Chondrocyte (in vitro differentiated cells): Measurements from ENCODE around the gene ID2. TPM values are rescaled to one million over a fixed set of nuclear protein-coding genes. Genes with fewer than 3 reads are reported as not detected.
A peak's percentile ranks its signal among the peaks of the same experiment; 100 is the strongest.

Source experiments
- DNase-seq: peaks from one replicate; pipeline ENCODE4 v3.0.0; 2021; ENCODE audit warnings: mixed read lengths, low spot score
- H3K27ac Mint-ChIP-seq: one replicate; pipeline ENCODE4 v1.8.0; 2021; ENCODE audit warnings: mild to moderate bottlenecking, moderate library complexity, mixed read lengths; ENCODE audit not compliant: unreplicated experiment
- H3K27me3 Mint-ChIP-seq: 2 replicates; pipeline ENCODE4 v1.8.0; 2021; ENCODE audit warnings: low read depth, mixed read lengths
- H3K36me3 Mint-ChIP-seq: 2 replicates; pipeline ENCODE4 v1.8.0; 2021; ENCODE audit warnings: low read depth, mixed read lengths
- H3K4me1 Mint-ChIP-seq: 2 replicates; pipeline ENCODE4 v1.8.0; 2021; ENCODE audit warnings: low read depth, mild to moderate bottlenecking, mixed read lengths
- H3K4me3 Mint-ChIP-seq: one replicate; pipeline ENCODE4 v1.8.0; 2021; ENCODE audit warnings: mild to moderate bottlenecking, moderate library complexity, mixed read lengths; ENCODE audit not compliant: unreplicated experiment
- H3K9me3 Mint-ChIP-seq: 2 replicates; pipeline ENCODE4 v1.8.0; 2021; ENCODE audit warnings: low read depth, mixed read lengths
- total RNA-seq: library from RNA; stranded (reverse); gene quantifications from 3 replicates; pipeline ENCODE4 v1.2.1, GENCODE V29; 2021
- TF ChIP-seq, protein P1 (sequence below): fragments of 200-600 bp; sonication (generic); IDR thresholded peaks from 2 replicates; pipeline ENCODE4 v1.5.0; 2021; ENCODE audit warnings: antibody characterized with exemption, mild to moderate bottlenecking, moderate library complexity

ID2 gene
- total RNA-seq, 1 donor from 2014 or later: 23.1 TPM

GRCh38 chr2:8699839-8700238 lies 18.0 kb downstream of the ID2 start:
- H3K27ac Mint-ChIP-seq: no peak overlapping the region
- peaks cover 4% of the 10 kb centered on the region for H3K9me3 Mint-ChIP-seq
- TF ChIP-seq, protein P1, sequence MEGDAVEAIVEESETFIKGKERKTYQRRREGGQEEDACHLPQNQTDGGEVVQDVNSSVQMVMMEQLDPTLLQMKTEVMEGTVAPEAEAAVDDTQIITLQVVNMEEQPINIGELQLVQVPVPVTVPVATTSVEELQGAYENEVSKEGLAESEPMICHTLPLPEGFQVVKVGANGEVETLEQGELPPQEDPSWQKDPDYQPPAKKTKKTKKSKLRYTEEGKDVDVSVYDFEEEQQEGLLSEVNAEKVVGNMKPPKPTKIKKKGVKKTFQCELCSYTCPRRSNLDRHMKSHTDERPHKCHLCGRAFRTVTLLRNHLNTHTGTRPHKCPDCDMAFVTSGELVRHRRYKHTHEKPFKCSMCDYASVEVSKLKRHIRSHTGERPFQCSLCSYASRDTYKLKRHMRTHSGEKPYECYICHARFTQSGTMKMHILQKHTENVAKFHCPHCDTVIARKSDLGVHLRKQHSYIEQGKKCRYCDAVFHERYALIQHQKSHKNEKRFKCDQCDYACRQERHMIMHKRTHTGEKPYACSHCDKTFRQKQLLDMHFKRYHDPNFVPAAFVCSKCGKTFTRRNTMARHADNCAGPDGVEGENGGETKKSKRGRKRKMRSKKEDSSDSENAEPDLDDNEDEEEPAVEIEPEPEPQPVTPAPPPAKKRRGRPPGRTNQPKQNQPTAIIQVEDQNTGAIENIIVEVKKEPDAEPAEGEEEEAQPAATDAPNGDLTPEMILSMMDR: no peak
- H3K4me1 Mint-ChIP-seq: peaks cover 4% of the 10 kb centered on the region
- DNase-seq: no peak
- H3K4me3 Mint-ChIP-seq: no peak overlapping the region
- no peaks in the 10 kb centered on the region for H3K27me3 Mint-ChIP-seq
- no peaks in the 10 kb centered on the region for H3K36me3 Mint-ChIP-seq

DNA sequence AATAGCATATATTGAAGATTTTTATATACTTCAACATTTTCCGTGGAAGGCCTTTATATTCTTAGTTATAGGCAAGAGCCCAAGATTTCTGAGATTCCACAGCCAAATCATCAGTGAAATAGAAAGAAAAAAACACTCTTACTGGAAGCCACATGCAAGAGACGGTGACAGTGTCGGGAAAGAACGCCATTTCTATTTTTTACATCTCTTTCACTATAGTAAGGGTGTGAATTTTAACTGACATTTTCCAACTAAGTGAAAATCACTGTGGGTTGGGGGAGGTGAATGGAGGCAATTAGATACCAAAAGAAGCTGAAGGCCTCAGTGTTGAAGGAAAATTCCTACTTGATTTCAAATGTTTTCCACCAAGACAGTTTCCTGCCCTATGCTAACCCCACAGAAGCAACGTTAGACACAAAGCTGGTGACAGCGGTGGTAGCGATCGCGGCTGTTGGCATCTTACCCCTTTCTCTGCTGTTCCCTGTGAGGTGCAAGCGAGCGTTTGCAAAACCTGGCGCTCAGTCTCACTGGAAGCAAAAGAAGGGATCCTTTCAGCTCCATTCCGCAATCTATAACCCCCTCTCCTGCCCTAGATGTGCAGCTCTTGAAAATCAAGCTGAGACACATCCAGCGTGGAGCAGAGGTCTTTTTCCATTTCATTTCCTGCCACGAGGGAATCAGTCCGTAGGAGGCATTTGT lies 20.0 kb downstream of the ID2 start:
- Mint-ChIP-seq H3K36me3 (no peaks in the 10 kb centered on the region), H3K27ac (peak overlapping the region; percentile 74), H3K4me3 (no peak overlapping the region), H3K9me3 (peaks cover 4% of the 10 kb centered on the region), H3K27me3 (no peaks in the 10 kb centered on the region), H3K4me1 (peaks cover 3% of the 10 kb centered on the region)
- TF ChIP-seq, protein P1: no peak
- DNase-seq: no peak

- TF ChIP-seq, protein P1: no peak
- no peaks in the 10 kb centered on the region for H3K36me3 Mint-ChIP-seq
- H3K4me3 Mint-ChIP-seq: no peak overlapping the region
- DNase-seq: no peak
- peaks cover 3% of the 10 kb centered on the region for H3K4me1 Mint-ChIP-seq
- no peaks in the 10 kb centered on the region for H3K27me3 Mint-ChIP-seq
- no peak overlapping the region for H3K27ac Mint-ChIP-seq
- peaks cover 6% of the 10 kb centered on the region for H3K9me3 Mint-ChIP-seq
These were observed 23.1 kb downstream of the ID2 start for GRCh38 chr2:8704906-8705305.

DNA sequence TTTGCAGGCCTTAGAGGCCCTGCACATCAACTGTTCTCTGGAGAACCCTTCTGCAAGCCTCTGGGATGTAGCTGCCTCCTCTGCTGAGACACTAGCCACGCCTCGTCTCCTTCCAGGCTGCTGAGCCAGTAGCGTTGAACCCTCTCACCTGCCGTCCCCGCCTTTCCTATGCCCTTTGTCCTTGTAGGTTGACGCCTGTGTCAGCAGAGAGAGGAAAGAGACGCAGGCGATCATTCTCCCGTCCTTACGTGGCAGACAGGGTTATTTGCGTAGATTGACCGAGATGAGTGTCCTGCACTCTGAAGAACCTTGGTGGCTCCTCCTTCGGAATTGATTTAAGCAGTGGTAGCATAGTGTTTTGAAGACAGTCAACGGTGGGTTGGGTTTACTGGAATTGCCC lies 27.8 kb downstream of the ID2 start:
- no peak overlapping the region for H3K27ac Mint-ChIP-seq

DNA sequence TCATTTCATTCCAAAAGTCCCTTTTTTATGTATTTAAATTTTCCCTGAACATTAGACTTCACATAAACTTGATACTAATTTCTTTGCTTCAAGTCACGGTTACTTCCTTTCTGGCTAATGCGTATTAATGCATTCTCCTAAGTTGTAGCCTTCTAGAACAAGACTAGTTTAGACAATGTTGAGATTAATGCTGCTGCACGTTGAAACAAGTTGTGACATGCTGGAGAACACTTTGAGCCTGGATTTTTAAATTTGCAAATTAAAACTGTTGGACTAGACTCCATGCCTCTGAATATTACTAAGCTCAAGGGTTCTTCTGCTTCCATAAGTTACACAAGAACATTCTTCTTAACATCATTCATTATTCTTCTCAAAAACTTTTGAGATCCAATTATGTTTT lies 29.1 kb downstream of the ID2 start:
- no peaks in the 10 kb centered on the region for H3K36me3 Mint-ChIP-seq

More for the DNA sequence above, 27.8 kb downstream of the ID2 start:
- DNase-seq: no peak
- H3K9me3 Mint-ChIP-seq: peaks cover 6% of the 10 kb centered on the region
- TF ChIP-seq, protein P1: no peak
- H3K4me3 Mint-ChIP-seq: no peak overlapping the region
- H3K27me3 Mint-ChIP-seq: no peaks in the 10 kb centered on the region
- no peaks in the 10 kb centered on the region for H3K4me1 Mint-ChIP-seq
- no peaks in the 10 kb centered on the region for H3K36me3 Mint-ChIP-seq

More for the DNA sequence above, 29.1 kb downstream of the ID2 start:
- TF ChIP-seq, protein P1: no peak
- Mint-ChIP-seq H3K4me1 (no peaks in the 10 kb centered on the region), H3K9me3 (peaks cover 9% of the 10 kb centered on the region), H3K27ac (no peak overlapping the region), H3K27me3 (no peaks in the 10 kb centered on the region), H3K4me3 (no peak overlapping the region)
- no peak for DNase-seq
